Progenitor cell of endocrine pancreas (in vitro differentiated cells): ENCODE results near the gene AP1S1. TPM values are rescaled to one million over a fixed set of nuclear protein-coding genes. Genes with fewer than 3 reads are reported as not detected.
A peak's percentile ranks its signal among the peaks of the same experiment; 100 is the strongest.
"Not testable (repeated sequence)": the region's sequence is repeated elsewhere in the genome, so short reads cannot be mapped to it uniquely, and the experiment has no call there.

Experiments
- DNase-seq: peaks from one replicate; pipeline ENCODE4 v3.0.0; 2021; ENCODE audit warnings: low spot score; ENCODE audit not compliant: unreplicated experiment
- H3K27ac Mint-ChIP-seq: 2 replicates; pipeline ENCODE4 v1.8.0; 2021; ENCODE audit warnings: mild to moderate bottlenecking, moderate library complexity, mixed read lengths
- H3K27me3 Mint-ChIP-seq: 2 replicates; pipeline ENCODE4 v1.8.0; 2021; ENCODE audit warnings: mixed read lengths
- H3K36me3 Mint-ChIP-seq: 2 replicates; pipeline ENCODE4 v1.8.0; 2022; ENCODE audit warnings: mixed read lengths; ENCODE audit not compliant: insufficient read depth
- H3K4me1 Mint-ChIP-seq: 2 replicates; pipeline ENCODE4 v1.8.0; 2021; ENCODE audit warnings: low read depth, mixed read lengths
- H3K4me3 Mint-ChIP-seq: 2 replicates; pipeline ENCODE4 v1.8.0; 2021; ENCODE audit warnings: low read depth, mild to moderate bottlenecking, moderate library complexity, mixed read lengths
- H3K9me3 Mint-ChIP-seq: 2 replicates; pipeline ENCODE4 v1.8.0; 2021; ENCODE audit warnings: low read depth, mixed read lengths
- long read RNA-seq: library from polyadenylated mRNA; unstranded; transcript quantifications from one replicate; pipeline ENCODE4 v2.0.0, GENCODE V29; 2020
- total RNA-seq: library from RNA; stranded (reverse); gene quantifications from 2 replicates; pipeline ENCODE4 v1.2.1, GENCODE V29; 2021
- TF ChIP-seq, protein P1 (sequence below): fragments of 200-600 bp; sonication (generic); IDR thresholded peaks from one replicate; pipeline ENCODE4 v1.5.0; 2021; ENCODE audit warnings: antibody characterized with exemption, mild to moderate bottlenecking; ENCODE audit not compliant: unreplicated experiment

AP1S1 gene
- total RNA-seq, result 61.3 and 66.5 TPM in 2 replicates
- long read RNA-seq, partial matches to known transcripts, result 0 of 1 reads
- long read RNA-seq, other reads (novel, unspliced or antisense), result 0 of 1 reads

DNA sequence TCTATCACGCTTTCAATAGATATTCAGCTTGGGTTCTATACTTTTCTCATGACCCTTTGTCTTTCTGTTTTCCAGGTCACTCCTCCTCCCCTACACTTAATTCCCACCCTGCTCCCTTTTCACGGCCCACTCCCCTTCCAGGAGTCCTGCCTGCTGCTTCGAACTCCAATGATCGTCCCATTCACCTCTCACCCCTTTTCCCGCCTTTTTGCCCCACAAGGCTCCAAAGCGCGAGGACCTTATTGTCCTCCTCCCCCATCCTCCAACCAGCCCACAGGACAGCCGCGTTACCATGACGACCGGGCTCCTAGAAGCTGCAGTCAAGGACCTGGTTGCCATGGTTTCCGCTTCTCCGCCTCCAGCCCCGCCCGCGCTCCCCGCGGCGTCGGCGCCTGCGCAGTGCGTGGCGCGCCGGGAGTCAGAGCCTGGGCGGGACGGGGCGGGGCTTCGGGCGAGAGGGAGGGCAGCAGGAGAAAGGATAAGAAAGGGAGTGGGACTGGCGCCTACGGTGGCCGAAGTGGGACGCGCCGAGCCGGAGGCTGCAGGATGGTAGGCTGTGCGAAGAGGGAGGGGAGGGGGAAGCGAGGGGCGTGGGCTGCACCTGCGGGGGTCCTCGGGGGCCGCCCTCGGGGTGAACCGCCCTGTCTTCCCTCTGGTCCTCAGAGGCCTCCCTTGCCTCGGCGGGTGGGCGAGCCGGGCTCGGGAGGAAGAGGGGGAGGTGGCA lies at the start of gene AP1S1:
Gene AP1S1, plus strand, starts transcription at position 508 of the 724 bp plus-strand sequence. Its CDS starts 39 bp downstream, at position 547.
- H3K4me1 Mint-ChIP-seq, result peaks cover 10% of the 10 kb centered on the region
- peaks cover 4% of the 10 kb centered on the region for H3K36me3 Mint-ChIP-seq
- peak within 1 kb of the TSS; percentile 81 for H3K4me3 Mint-ChIP-seq
- TF ChIP-seq, protein P1, sequence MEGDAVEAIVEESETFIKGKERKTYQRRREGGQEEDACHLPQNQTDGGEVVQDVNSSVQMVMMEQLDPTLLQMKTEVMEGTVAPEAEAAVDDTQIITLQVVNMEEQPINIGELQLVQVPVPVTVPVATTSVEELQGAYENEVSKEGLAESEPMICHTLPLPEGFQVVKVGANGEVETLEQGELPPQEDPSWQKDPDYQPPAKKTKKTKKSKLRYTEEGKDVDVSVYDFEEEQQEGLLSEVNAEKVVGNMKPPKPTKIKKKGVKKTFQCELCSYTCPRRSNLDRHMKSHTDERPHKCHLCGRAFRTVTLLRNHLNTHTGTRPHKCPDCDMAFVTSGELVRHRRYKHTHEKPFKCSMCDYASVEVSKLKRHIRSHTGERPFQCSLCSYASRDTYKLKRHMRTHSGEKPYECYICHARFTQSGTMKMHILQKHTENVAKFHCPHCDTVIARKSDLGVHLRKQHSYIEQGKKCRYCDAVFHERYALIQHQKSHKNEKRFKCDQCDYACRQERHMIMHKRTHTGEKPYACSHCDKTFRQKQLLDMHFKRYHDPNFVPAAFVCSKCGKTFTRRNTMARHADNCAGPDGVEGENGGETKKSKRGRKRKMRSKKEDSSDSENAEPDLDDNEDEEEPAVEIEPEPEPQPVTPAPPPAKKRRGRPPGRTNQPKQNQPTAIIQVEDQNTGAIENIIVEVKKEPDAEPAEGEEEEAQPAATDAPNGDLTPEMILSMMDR, result no peak
- peaks cover 13% of the 10 kb centered on the region for H3K27me3 Mint-ChIP-seq
- H3K9me3 Mint-ChIP-seq, result no peaks in the 10 kb centered on the region
- DNase-seq, result peak; percentile 92
- peak within 1 kb of the TSS; percentile 86 for H3K27ac Mint-ChIP-seq

DNA sequence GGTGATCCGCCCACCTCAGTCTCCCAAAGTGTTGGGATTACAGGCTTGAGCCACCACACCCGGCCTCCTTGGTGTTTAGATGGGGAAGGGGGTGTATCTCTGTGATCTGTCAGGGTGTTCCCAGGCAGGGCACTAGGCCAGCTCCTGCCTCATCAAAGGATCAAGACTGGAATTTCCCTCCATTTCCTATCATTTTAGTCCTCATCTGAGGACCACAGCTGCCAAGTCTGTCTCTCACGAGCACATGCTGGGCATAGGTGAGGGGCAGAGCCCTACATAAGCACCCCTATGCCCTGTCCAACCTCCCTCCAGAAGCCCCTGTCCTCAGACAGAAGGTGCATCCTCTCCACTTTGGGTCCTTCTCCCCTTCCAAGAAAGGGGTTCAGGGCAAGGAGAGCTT lies 49.5 kb upstream of the AP1S1 start:
- Mint-ChIP-seq H3K4me1 (no peaks in the 10 kb centered on the region), H3K27ac (peak overlapping the region; percentile 59), H3K36me3 (no peaks in the 10 kb centered on the region), H3K9me3 (no peaks in the 10 kb centered on the region), H3K27me3 (peaks cover 23% of the 10 kb centered on the region), H3K4me3 (no peak overlapping the region)
- TF ChIP-seq, protein P1, result no peak
- no peak for DNase-seq

DNA sequence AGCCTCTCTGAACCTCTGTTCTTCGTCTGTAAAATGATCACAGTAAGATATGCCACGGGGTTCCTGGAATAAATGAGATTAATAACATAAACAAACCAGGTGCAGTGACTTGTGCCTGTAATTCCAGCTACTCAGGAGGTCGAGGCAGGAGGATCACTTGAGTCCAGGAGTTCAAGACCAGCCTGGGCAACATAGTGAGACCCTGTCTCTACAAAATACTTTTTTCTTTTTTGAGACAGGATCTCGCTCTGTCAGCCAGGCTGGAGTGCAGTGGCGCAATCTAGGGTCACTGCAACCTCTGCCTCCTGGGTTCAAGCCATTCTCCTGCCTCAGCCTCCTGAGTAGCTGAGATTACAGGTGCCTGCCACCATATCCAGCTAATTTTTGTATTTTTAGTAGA lies 49.0 kb upstream of the AP1S1 start:
- DNase-seq, result not testable (repeated sequence)
- peak overlapping the region; percentile 59 for H3K27ac Mint-ChIP-seq

DNA sequence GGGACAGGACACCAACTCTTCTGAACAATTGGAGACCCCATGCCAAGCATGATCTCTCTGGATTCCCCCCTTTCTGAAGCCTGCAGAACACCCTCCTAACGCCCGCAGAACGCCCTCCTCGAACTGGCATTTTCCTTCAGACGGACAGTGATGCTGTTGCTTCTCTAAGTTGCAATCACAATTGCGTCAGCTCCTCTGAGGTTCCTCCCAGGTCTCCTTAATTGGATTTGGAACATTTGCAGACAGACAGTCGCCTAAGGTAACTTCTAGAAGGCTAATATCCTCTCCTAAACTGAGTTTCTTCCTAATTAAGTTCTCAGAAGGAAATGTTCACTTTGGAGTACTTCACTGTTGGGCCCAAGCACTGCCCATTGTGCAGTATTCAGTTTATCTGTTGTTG lies 47.9 kb upstream of the AP1S1 start:
- H3K9me3 Mint-ChIP-seq, result no peaks in the 10 kb centered on the region
- no peak overlapping the region for H3K27ac Mint-ChIP-seq
- H3K4me3 Mint-ChIP-seq, result no peak overlapping the region
- no peaks in the 10 kb centered on the region for H3K36me3 Mint-ChIP-seq
- peaks cover 12% of the 10 kb centered on the region for H3K27me3 Mint-ChIP-seq
- H3K4me1 Mint-ChIP-seq, result no peaks in the 10 kb centered on the region
- DNase-seq, result no peak
- TF ChIP-seq, protein P1, result no peak

More for the DNA sequence above, 49.0 kb upstream of the AP1S1 start:
- not testable (repeated sequence) for H3K4me3 Mint-ChIP-seq, H3K9me3 Mint-ChIP-seq, H3K4me1 Mint-ChIP-seq, H3K36me3 Mint-ChIP-seq
- peaks cover 20% of the 10 kb centered on the region for H3K27me3 Mint-ChIP-seq

DNA sequence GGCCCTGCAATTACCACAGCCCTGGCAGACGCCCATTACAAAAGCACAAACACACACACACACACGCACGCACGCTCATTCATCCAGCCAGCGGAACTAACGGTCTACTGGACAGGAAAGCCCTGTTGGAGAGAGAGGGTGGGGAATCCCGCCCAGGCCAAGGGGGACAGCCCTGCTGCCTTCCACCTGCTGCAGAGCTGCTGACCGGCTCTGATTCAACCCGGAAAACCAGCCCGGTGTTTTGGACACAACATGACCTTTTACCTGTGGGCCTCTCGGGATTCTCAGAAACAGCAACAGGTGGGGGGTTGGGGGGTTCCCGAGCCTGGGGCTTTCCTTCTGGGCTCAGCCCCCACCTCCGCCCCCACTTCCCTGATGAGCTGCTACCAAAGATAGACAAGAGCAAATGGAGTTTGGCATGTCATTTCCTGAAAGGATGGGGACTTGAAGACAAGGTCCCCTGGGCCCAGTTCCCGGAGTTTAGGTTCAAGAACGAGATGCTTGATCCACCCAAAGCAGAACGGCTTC lies 45.9 kb upstream of the AP1S1 start:
- no peaks in the 10 kb centered on the region for H3K36me3 Mint-ChIP-seq
- no peaks in the 10 kb centered on the region for H3K4me1 Mint-ChIP-seq
- H3K9me3 Mint-ChIP-seq, result no peaks in the 10 kb centered on the region
- H3K4me3 Mint-ChIP-seq, result no peak overlapping the region
- TF ChIP-seq, protein P1, result no peak
- DNase-seq, result no peak
- H3K27ac Mint-ChIP-seq, result no peak overlapping the region
- H3K27me3 Mint-ChIP-seq, result peaks cover 8% of the 10 kb centered on the region
